HepG2 (cell line): ENCODE data around the gene UAP1. TPM values are rescaled to one million over a fixed set of nuclear protein-coding genes. Genes with fewer than 3 reads are reported as not detected.

Experiments used
- FLYWCH1 ChIP-seq: sonication (generic); formaldehyde crosslinking; IDR thresholded peaks from 2 replicates; pipeline ENCODE4 v1.8.1; 2023; ENCODE audit warnings: mild to moderate bottlenecking, missing genetic modification reagents
- HNRNPH1 ChIP-seq: fragments of 200-400 bp; formaldehyde crosslinking; optimal IDR thresholded peaks from 2 replicates; pipeline ENCODE3; 2017; ENCODE audit warnings: mild to moderate bottlenecking, low read depth, low read length
- IRF1 ChIP-seq: sonication (generic); formaldehyde crosslinking; IDR thresholded peaks from 2 replicates; pipeline ENCODE4 v1.4.0; 2020; ENCODE audit warnings: low read depth, mild to moderate bottlenecking, missing genetic modification reagents
- KDM5A ChIP-seq: fragments of 200-600 bp; sonication (generic); IDR thresholded peaks from 2 replicates; pipeline ENCODE4 v1.7.0; 2018; ENCODE audit warnings: antibody characterized with exemption, mild to moderate bottlenecking, low read length, borderline replicate concordance
- MIXL1 ChIP-seq: IDR thresholded peaks from 2 replicates; pipeline ENCODE4 v1.6.1; 2016
- NONO ChIP-seq, 2 experiments: fragments of 450-650 bp in 1 of 2; sonication (generic) in 1 of 2; formaldehyde crosslinking in 1 of 2; IDR thresholded peaks in 1 of 2; conservative IDR thresholded peaks in 1 of 2; 2 replicates each; pipeline versions ENCODE4 v1.6.1 to v1.8.0; 2017 to 2022; ENCODE audit warnings: mild to moderate bottlenecking in 1 of 2, missing genetic modification reagents in 1 of 2, moderate library complexity in 1 of 2
- TCF7 ChIP-seq: sonication (generic); IDR thresholded peaks from 2 replicates; pipeline ENCODE4 v1.6.1; 2016; ENCODE audit warnings: antibody characterized with exemption, low read depth
- ZHX1 ChIP-seq: sonication (generic); formaldehyde crosslinking; IDR thresholded peaks from 2 replicates; pipeline ENCODE4 v1.8.1; 2022; ENCODE audit warnings: low read depth, mild to moderate bottlenecking, missing genetic modification reagents
- ZMYM4 ChIP-seq: sonication (generic); formaldehyde crosslinking; IDR thresholded peaks from 2 replicates; pipeline ENCODE4 v1.8.1; 2023; ENCODE audit warnings: mild to moderate bottlenecking, missing genetic modification reagents
- ZNF672 ChIP-seq: sonication (generic); formaldehyde crosslinking; IDR thresholded peaks from 2 replicates; pipeline ENCODE4 v1.8.1; 2022; ENCODE audit warnings: missing genetic modification reagents
- ZNF75D ChIP-seq: sonication (generic); formaldehyde crosslinking; IDR thresholded peaks from 2 replicates; pipeline ENCODE4 v1.8.1; 2023; ENCODE audit warnings: missing genetic modification reagents, mild to moderate bottlenecking, borderline replicate concordance
- polyA plus RNA-seq, 8 experiments: library from polyadenylated mRNA; depleted of rRNA in 3 of 8; stranded (reverse) in 7 of 8; unstranded in 1 of 8; fragments of >200 nt; fragmentation: Illumina TruSeq in 4 of 8; extraction: Trizol in 4 of 8; gene quantifications; 2 replicates each; pipeline versions ENCODE4 v1.2.1 to v1.2.3, GENCODE V29; 2011 to 2016; ENCODE audit warnings: low read depth in 4 of 8, missing spikeins in 1 of 8, mixed read lengths in 1 of 8; ENCODE audit not compliant: insufficient read depth in 1 of 8
- total RNA-seq, 5 experiments: library from RNA; depleted of rRNA; stranded (reverse); fragments of >200 nt; fragmentation: Illumina TruSeq; extraction: Trizol; gene quantifications; 2 replicates each; pipeline ENCODE4 v1.2.3, GENCODE V29; 2016; ENCODE audit warnings: low read depth in 1 of 5

The UAP1 gene
- total and polyA plus RNA-seq, 2 of the 13 experiments (the other 11 are each of a cell fraction or from before 2014, with no cell fraction given) = 48.4 to 117 TPM

GRCh38 chr1:162596514-162597170, 35.1 kb downstream of the UAP1 start (continued):
- TF ChIP-seq NONO (IDR thresholded peaks at IDR 0.05) = no peak
- no peak for TF ChIP-seq NONO (CRISPR knock-in tag; conservative IDR thresholded peaks at IDR 0.05)
- no peak for TF ChIP-seq HNRNPH1
- TF ChIP-seq FLYWCH1 (CRISPR knock-in tag) = no peak
- TF ChIP-seq ZNF672 (CRISPR knock-in tag) = no peak
- TF ChIP-seq TCF7 = peak; percentile 19; the same call in 1 of the 2 replicates
- no peak for TF ChIP-seq ZHX1 (CRISPR knock-in tag)
- peak; percentile 27; the same call in 1 of the 2 replicates for TF ChIP-seq ZMYM4 (CRISPR knock-in tag)
- TF ChIP-seq IRF1 (CRISPR knock-in tag) = no peak
- TF ChIP-seq MIXL1 (CRISPR knock-in tag) = peak; percentile 64; the same call in 1 of the 2 replicates
- no peak for TF ChIP-seq KDM5A
- TF ChIP-seq ZNF75D (CRISPR knock-in tag) = no peak
